Naive thymus-derived CD8-positive, alpha-beta T cell (primary cell): ENCODE results near the gene LRRC4C. TPM values are rescaled to one million over a fixed set of nuclear protein-coding genes. Genes with fewer than 3 reads are reported as not detected.

ENCODE experiments used
- ATAC-seq, 2 donors: fragments of 150-1000 bp; cut with Tn5 transposase in 1 of 2; sonication (Bioruptor Pico), chemical (Tn5 transposase) in 1 of 2; 1 replicate in 1 of 2; 2 replicates in 1 of 2; pipeline ENCODE4 v1.10.0; 2021; ENCODE audit warnings: mild to moderate bottlenecking in 2 of 2, moderate library complexity in 2 of 2
- POLR2A ChIA-PET: fragments of 350-600 bp; sonication (Branson Sonifier 250); formaldehyde crosslinking; loops from one replicate; lab custom pipeline; 2021; ENCODE audit warnings: antibody characterized with exemption; lab: Charles Lee
- DNase-seq, 10 donors: peaks; one replicate each; pipeline versions ENCODE4 v3.0.0 to v3.0.0-alpha.2; 2020 to 2022
- H3K27ac Mint-ChIP-seq, 10 donors: one replicate each; pipeline ENCODE4 v1.8.0; 2020 to 2022; ENCODE audit warnings: mild to moderate bottlenecking in 10 of 10, mixed read lengths in 10 of 10, moderate library complexity in 4 of 10, inconsistent platforms in 1 of 10
- H3K27me3 Mint-ChIP-seq, 5 donors: one replicate each; pipeline ENCODE4 v1.8.0; 2021 to 2022; ENCODE audit warnings: mixed read lengths in 5 of 5
- H3K36me3 Mint-ChIP-seq, 3 donors: one replicate each; pipeline ENCODE4 v1.8.0; 2020 to 2022; ENCODE audit warnings: mixed read lengths in 3 of 3, mild to moderate bottlenecking in 2 of 3, inconsistent platforms in 1 of 3
- H3K4me1 Mint-ChIP-seq, 4 donors: one replicate each; pipeline ENCODE4 v1.8.0; 2021 to 2022; ENCODE audit warnings: mixed read lengths in 4 of 4
- H3K4me3 Mint-ChIP-seq, 10 donors: one replicate each; pipeline ENCODE4 v1.8.0; 2020 to 2022; ENCODE audit warnings: mild to moderate bottlenecking in 10 of 10, mixed read lengths in 10 of 10, moderate library complexity in 6 of 10, inconsistent platforms in 1 of 10
- H3K9me3 Mint-ChIP-seq, 9 donors: one replicate each; pipeline ENCODE4 v1.8.0; 2020 to 2022; ENCODE audit warnings: mixed read lengths in 9 of 9, mild to moderate bottlenecking in 3 of 9, inconsistent platforms in 1 of 9, moderate library complexity in 1 of 9
- polyA plus RNA-seq, 3 donors: library from polyadenylated mRNA; unstranded; fragments of 300-500 nt; fragmentation: Illumina TruSeq; gene quantifications; one replicate each; pipeline ENCODE4 v1.2.3, GENCODE V29; 2021
- total RNA-seq, 8 experiments: library from RNA in 2 of 8; stranded (reverse) in 2 of 8; gene quantifications; one replicate each; pipeline ENCODE4 v1.2.3 and lab custom pipeline; 2021 to 2026

The LRRC4C gene
- total and polyA plus RNA-seq, 5 experiments from 2014 or later, result not detected

DNA sequence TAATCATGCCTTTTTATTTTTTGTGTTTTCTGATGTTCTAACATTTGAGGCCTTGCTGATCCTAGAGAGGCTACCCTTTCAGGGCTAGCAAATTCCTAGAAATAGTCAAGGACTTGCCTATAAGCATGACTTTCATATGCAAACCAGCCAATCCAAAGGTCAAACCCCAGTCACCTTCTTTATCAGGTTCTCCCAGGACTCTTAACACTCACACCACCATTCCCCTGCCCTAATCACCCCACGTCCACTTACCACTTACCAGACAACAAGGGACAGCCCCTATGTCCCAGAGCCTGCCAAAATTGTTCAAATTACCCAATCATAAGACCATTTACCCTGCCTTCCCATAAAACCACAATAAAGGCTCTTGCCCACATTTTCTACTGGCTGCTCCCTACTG lies 1339.8 kb downstream of the LRRC4C start:
- H3K4me1 Mint-ChIP-seq, result no peaks in the 10 kb centered on the region
- peaks cover 0 to under 1% (median 0%) of the 10 kb centered on the region in 3 donors for H3K36me3 Mint-ChIP-seq
- H3K9me3 Mint-ChIP-seq, result peaks cover 1 to 42% (median 11%) of the 10 kb centered on the region in 9 donors
- DNase-seq (no peak), ATAC-seq (no peak)
- no peak overlapping the region for H3K4me3 Mint-ChIP-seq
- H3K27ac Mint-ChIP-seq, result no peak overlapping the region
- POLR2A ChIA-PET, result no interaction called here
- no peaks in the 10 kb centered on the region for H3K27me3 Mint-ChIP-seq

DNA sequence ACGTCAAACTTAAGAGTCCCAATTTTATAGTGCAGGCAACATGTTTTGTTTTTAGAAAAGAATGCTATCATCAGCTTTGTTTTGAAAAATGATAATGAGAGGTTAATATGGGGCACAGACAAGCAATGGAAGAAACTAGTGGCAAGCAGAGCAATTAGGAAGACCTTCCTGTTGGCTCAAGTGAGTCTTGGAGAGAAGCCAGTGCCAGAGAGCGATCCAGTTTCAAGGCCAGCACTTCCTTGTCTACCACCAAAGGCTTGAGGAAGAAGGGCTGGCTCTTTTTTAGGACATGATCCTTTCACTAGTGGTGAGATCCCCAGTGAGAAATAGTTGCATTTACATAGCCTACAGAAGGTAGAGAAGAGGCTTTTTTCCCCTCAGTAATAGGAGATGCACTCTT lies 1340.7 kb downstream of the LRRC4C start:
- Mint-ChIP-seq H3K27me3 (no peaks in the 10 kb centered on the region), H3K4me1 (no peaks in the 10 kb centered on the region), H3K9me3 (peaks cover 3 to 42% (median 12%) of the 10 kb centered on the region in 9 donors), H3K27ac (no peak overlapping the region), H3K4me3 (no peak overlapping the region), H3K36me3 (peaks cover 0 to 9% (median 0%) of the 10 kb centered on the region in 3 donors)
- POLR2A ChIA-PET, result no interaction called here
- ATAC-seq (no peak), DNase-seq (no peak)

DNA sequence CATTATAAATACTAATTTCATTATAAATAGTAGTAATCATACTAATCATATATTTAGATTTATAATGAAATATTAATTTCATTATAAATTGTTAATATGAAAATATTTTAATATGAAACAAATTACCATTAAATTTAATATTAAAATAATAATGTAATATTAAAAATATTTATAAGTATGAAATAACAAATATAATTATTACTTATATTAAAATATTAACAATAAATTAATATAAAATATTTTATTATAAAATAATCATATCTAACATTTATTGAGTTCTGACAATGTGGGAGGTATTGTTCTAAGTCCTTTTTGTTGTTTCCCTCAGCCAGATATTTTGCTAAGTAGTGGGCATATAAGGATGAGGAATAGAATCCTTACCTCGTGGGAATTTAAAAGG lies 1341.4 kb downstream of the LRRC4C start:
- peaks cover 0 to 10% (median 0%) of the 10 kb centered on the region in 3 donors for H3K36me3 Mint-ChIP-seq
- no peak overlapping the region for H3K27ac Mint-ChIP-seq
- H3K9me3 Mint-ChIP-seq, result peaks cover 3 to 38% (median 12%) of the 10 kb centered on the region in 9 donors
- no peaks in the 10 kb centered on the region for H3K27me3 Mint-ChIP-seq
- DNase-seq (no peak), ATAC-seq (no peak)
- H3K4me3 Mint-ChIP-seq, result no peak overlapping the region
- no peaks in the 10 kb centered on the region for H3K4me1 Mint-ChIP-seq
- POLR2A ChIA-PET, result no interaction called here

DNA sequence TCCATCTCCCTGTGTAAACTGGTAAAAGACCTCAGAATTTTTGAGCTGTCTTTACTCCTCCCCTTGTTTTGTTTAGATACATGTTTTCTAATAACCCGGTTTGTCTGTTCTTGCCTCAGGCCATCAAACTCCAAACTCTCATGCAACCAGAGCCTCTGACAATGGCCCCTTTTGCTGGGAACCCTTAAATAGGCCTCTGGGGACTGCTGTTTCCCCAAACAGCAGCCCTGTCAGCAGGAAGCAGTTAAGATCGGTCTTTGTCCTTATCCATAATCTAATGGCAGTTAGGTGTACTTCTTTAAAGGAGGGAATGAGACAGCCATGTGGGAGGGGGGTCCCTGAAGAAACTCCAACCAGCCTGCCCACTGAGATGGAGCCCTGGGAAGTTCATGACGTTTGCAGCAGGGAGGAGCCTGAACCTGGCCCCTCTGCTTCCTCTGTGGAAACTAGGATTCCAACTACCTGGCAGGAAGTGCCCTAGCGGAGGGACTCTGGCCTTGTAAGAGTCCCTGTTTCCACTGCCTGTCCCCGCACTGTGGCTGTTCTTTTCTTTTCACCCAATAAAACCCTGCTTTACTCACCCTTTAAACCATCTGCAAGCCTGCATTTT lies 1354.4 kb downstream of the LRRC4C start:
- DNase-seq (no peak), ATAC-seq (no peak)
- no peak overlapping the region for H3K27ac Mint-ChIP-seq
- POLR2A ChIA-PET, result no interaction called here
- H3K36me3 Mint-ChIP-seq, result peaks cover 0 to 11% (median 0%) of the 10 kb centered on the region in 3 donors
- no peaks in the 10 kb centered on the region for H3K27me3 Mint-ChIP-seq
- H3K4me1 Mint-ChIP-seq, result no peaks in the 10 kb centered on the region
- H3K4me3 Mint-ChIP-seq, result no peak overlapping the region
- H3K9me3 Mint-ChIP-seq, result peaks cover 0 to 44% (median 17%) of the 10 kb centered on the region in 9 donors

DNA sequence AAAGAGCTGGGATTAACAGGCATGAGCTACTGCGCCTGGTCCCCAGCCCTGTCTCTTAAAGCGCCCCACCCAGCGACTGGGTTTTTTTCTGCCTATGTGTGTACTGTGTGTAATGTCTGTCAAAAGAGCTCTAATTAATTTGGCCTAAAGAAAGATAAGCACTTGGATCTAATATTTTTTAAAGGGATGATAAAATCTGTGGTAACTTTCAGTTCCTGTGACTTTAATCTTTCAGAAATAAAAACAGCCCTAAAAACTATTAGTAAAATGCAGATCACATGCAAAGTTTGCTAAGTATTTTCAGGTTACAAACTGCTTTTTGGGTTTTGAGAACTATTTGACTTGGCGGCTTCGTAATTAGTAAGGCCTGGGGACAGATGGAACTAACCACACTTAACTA lies 1358.7 kb downstream of the LRRC4C start:
- no peaks in the 10 kb centered on the region for H3K4me1 Mint-ChIP-seq
- no peak overlapping the region for H3K27ac Mint-ChIP-seq
- peaks cover 0 to 11% (median 0%) of the 10 kb centered on the region in 3 donors for H3K36me3 Mint-ChIP-seq
- H3K4me3 Mint-ChIP-seq, result no peak overlapping the region
- no peaks in the 10 kb centered on the region for H3K27me3 Mint-ChIP-seq
- no peak for DNase-seq
- ATAC-seq, result no peak
- H3K9me3 Mint-ChIP-seq, result peaks cover 0 to 38% (median 19%) of the 10 kb centered on the region in 9 donors
- POLR2A ChIA-PET, result no interaction called here

DNA sequence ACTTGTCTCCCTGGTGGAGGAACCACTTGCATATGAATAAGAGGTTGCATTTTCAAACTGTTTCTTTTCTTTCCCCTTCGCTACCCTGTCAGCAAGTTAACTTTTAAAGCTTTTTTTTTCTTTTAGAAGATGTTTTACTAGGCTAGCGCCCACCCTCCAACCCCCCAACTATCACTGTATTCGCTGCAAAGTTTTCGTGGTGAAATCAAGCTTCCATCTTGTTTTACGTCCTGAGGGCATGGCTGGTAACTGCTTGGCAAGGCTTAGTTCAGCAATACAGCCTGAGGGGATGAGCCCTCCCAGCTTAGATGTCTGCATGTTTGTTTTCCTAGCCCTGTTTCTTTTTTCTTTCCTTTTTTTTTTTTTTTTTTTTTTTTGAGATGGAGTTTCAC lies 1359.3 kb downstream of the LRRC4C start:
- Mint-ChIP-seq H3K9me3 (peaks cover 0 to 33% (median 14%) of the 10 kb centered on the region in 9 donors), H3K27me3 (no peaks in the 10 kb centered on the region), H3K36me3 (peaks cover 0 to 11% (median 0%) of the 10 kb centered on the region in 3 donors), H3K4me3 (no peak overlapping the region), H3K27ac (no peak overlapping the region), H3K4me1 (no peaks in the 10 kb centered on the region)
- DNase-seq (no peak), ATAC-seq (no peak)
- POLR2A ChIA-PET, result no interaction called here

DNA sequence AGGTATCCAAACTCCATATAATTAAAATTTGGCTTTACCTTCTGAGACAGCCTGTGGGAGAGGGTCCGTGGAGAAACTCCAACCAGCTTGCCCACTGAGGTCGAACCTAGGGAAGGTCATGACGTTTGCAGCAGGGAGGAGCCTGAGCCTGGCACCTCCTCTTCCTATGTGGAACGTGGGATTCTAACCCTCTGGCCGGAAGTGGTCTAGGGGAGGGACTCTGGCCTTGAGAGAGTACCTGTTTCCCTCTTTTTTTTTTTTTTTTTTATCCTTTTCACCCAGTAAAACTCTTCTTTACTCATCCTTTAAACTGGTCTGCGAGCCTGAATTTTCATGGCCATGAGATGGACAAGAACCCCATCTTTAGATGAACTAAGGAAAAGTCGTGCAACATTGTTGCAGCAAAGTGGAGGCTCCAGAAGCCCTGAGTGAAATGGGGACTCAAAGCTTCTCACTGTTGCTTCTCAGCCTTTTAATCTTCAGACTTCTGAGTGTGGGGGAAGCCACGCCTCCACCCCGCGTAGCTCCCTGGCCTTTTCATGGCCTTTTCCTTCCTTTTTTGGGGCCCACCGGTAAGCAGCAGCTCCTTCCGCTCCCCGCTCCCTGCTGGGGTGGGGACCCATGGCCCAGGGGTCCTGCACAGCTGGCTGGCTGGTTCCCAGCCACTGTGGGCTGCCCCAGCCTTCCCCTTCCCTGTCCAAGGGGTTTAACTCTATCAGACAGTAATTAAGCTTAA lies 1359.9 kb downstream of the LRRC4C start:
- Mint-ChIP-seq H3K4me3 (no peak overlapping the region), H3K27me3 (no peaks in the 10 kb centered on the region), H3K27ac (no peak overlapping the region), H3K4me1 (no peaks in the 10 kb centered on the region), H3K36me3 (peaks cover 0 to 11% (median 0%) of the 10 kb centered on the region in 3 donors), H3K9me3 (peaks cover 0 to 28% (median 12%) of the 10 kb centered on the region in 9 donors)
- no peak for DNase-seq
- ATAC-seq, result no peak
- POLR2A ChIA-PET, result no interaction called here

DNA sequence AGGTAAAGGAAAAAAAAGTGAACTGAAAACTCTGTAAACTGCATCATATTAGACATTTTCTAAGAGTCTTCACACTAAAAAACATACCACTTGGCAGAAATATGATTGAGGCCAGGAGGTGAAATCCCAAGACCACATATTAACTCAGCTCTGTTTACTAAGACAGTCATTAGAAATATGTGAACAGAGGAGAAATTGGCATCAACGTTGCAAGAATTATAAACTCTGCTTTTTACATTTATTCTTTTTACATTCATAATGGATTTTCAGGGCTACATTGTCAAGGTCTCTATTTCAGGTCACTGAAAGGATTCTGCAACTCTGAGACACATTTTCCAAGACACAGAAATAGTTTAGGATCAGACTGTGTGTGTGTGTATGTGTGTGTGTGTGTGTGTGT lies 1364.0 kb downstream of the LRRC4C start:
- H3K9me3 Mint-ChIP-seq, result peaks cover 0 to 17% (median 7%) of the 10 kb centered on the region in 9 donors
- H3K4me1 Mint-ChIP-seq, result no peaks in the 10 kb centered on the region

DNA sequence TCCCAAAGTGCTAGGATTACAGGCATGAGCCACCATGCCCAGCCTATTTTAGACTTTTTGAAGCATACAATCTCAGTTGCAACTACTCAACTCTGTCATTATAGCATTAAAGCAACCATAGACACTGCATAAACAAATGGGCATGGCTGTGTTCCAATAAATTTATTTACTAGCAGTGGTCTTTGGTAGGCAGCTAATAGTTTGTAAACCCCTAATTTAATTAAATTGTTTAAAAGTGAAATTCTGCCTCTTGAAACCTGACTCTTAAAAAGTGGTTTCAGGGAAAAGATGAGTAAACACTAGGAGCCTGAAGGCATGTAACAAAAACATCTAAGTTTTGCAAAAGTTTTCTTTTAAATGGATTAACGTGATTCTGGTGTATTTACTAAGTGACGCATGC lies 1364.5 kb downstream of the LRRC4C start:
- no peak overlapping the region for H3K4me3 Mint-ChIP-seq
- POLR2A ChIA-PET, result no interaction called here
- H3K4me1 Mint-ChIP-seq, result no peaks in the 10 kb centered on the region
- H3K27me3 Mint-ChIP-seq, result no peaks in the 10 kb centered on the region
- H3K36me3 Mint-ChIP-seq, result no peaks in the 10 kb centered on the region
- no peak overlapping the region for H3K27ac Mint-ChIP-seq
- no peak for ATAC-seq
- peaks cover 0 to 17% (median 6%) of the 10 kb centered on the region in 9 donors for H3K9me3 Mint-ChIP-seq
- DNase-seq, result no peak

More for the DNA sequence above, 1364.0 kb downstream of the LRRC4C start:
- H3K36me3 Mint-ChIP-seq, result no peaks in the 10 kb centered on the region
- H3K27ac Mint-ChIP-seq, result no peak overlapping the region
- POLR2A ChIA-PET, result no interaction called here
- no peak overlapping the region for H3K4me3 Mint-ChIP-seq
- DNase-seq (no peak), ATAC-seq (no peak)
- no peaks in the 10 kb centered on the region for H3K27me3 Mint-ChIP-seq

DNA sequence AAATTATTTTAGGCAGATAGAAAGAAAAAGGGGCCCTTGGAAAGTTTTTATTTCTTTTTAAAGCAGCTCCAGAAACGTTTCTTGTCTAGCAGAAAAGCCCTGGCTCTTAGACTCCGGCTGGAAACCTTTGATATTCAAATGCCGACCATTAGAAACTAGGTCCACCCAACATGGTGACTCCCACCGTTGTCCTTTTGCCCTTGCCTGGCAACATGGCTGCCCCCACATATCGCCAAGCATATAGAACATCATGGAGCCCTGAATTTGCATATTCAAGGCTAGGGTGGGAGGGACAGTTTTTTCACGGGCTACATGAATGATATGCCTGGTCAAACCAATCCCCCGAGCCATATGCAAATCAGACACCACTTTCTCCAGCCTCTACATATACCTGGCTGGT lies 1379.0 kb downstream of the LRRC4C start:
- Mint-ChIP-seq H3K27me3 (peaks cover 0 to 2% (median 0%) of the 10 kb centered on the region in 5 donors), H3K4me1 (no peaks in the 10 kb centered on the region), H3K9me3 (peaks cover 0 to 45% (median 13%) of the 10 kb centered on the region in 9 donors), H3K4me3 (no peak overlapping the region), H3K27ac (no peak overlapping the region), H3K36me3 (peaks cover 0 to 3% (median 0%) of the 10 kb centered on the region in 3 donors)
- no peak for ATAC-seq
- POLR2A ChIA-PET, result no interaction called here
- no peak for DNase-seq
